AG08395 (cell line): ENCODE measurements around the gene DNAJC16.
A peak's percentile ranks its signal among the peaks of the same experiment; 100 is the strongest.

ENCODE experiments used
- DNase-seq: peaks from one replicate; pipeline ENCODE4 v3.0.0; 2012; ENCODE audit warnings: mixed read lengths, low spot score

Gene DNAJC16

DNA sequence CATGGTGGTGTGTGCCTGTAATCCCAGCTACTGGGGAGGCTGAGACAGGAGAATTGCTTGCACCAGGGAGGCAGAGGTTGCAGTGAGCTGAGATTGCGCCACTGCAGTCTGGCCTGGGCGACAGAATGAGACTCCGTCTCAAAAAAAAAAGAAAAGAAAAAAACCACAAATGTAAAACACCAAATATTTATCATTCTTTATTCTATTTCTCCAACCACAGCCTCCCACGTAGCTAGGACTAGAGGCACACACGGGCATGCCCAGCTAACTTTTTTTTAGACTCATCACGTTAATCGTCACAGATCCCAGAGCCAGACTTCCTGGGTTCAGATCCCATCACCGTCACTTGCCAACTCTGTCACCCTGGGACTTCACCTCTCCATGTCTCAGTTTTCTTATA lies 13.5 kb downstream of the DNAJC16 start:
- no peak for DNase-seq

DNA sequence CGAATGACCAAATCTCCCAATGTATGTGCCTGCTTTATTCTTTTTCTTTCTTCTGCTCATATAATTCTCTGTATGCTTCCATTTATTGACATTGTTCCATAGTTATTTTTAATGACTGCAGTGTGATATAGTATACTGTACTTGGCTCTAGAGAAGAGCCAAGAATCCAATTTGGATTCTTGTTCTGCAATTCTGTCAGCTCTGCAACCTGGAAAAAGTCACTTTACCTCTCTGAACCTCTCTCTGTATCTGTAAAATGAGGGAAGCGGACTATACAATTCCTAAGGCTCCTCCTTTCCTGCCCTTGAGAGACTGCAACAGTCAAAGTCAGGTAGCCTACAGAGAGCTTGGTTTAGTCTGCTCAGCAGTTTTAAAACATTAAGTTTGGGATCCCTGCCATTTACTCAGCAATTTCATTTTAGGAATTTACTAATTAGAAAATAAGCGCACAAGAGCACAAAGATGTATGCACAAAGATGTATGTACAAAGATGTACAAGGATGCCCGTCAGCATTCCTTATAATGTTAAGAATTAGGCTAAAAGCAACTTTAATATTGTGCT lies 14.7 kb downstream of the DNAJC16 start:
- no peak for DNase-seq

DNA sequence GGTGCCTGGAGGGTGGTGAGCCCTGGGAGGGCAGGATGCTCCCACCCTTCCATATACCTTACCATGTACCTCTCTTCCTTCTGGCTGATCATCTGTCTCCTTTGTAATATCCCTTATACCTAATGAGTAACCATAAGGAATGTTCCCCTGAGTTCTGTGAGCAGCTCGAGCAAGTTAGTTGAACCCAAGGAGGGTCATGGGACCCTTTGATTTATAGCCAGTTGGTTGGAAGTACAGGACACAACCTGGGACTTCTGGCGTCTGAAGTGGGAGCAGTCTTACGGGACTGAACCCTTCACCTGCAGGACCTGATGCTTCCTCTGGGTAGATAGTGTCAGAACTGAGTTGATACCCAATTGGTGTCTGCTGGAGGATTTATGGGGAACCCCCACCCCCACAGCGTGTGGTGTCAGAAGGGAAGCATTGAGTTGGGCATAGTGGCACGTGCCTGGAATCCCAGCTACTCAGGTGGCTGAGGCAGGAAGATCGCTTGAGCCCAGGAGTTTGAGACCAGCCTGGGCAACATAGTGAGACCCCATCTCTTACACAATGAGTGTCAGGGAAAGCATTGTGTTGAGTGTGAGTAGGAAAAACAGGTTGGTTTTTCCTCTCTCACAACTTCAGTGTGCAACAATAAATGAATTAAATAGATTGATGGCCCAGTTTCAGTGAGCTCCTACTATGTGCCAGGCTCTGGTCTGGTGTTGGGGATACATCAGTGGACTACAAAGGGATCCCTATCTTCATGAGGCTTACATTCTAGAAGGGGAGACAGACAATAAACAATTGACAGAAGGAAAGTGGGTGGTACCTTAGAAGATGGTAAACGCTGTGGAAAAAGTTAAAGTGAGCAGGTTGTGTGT lies 16.0 kb downstream of the DNAJC16 start:
- no peak for DNase-seq

DNA sequence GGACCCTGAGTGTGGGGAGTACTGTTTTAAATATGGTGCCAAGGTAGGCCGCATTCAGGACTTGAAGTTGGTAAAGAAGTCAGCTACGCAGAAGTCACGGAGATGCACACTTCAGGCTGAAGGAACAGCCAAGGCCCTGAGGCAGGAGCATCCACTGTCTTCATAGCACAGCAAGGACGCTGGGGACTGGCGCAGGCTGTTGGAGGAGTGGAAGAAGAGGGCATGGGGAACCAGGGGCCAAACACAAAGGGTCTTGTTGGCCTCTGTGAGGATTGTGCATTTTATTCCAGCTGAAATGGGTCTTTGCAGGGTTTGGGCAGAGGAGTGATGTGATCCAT lies 16.6 kb downstream of the DNAJC16 start:
- no peak for DNase-seq

DNA sequence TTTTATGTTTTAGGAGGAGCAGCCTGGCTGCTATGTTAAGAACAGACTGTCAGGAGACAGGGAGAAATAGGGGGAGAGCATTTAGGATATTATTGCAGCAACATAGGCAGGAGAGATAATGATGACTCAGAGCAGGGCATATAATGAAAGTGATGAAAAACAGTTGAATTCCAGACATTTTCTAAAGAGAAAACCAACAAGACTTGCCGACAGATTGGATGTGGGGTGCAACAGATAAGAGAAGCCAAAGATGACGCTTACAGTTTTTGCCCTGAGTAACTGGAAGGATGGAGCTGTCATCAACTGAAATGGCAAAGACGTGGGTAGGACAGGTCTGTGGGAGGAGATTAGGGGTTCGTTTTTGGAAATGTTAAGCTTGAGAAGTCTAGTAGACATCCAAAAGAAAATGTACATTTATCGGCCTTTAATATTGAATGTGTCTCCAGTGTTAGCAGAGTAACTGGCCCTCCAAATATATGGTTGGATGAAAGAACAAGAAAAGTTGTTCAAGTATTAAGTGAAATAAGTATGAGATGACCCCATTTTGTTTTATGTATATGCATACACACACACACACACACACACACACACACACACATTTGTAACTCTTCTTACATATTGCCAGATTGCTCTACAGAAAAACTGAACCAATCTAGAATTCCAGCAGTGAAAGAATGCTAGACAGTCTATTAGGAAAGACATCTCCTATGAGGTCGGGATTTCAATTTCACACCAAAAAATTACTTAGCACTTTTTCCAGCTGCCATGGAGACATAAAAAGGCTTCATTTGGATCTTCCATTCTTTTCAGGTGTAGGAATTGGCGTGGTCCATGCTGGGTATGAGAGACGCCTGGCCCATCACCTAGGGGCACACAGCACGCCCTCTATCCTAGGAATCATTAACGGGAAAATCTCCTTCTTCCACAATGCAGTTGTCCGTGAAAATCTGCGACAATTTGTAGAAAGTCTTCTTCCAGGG lies 17.2 kb downstream of the DNAJC16 start:
- DNase-seq, result peak; percentile 50

DNA sequence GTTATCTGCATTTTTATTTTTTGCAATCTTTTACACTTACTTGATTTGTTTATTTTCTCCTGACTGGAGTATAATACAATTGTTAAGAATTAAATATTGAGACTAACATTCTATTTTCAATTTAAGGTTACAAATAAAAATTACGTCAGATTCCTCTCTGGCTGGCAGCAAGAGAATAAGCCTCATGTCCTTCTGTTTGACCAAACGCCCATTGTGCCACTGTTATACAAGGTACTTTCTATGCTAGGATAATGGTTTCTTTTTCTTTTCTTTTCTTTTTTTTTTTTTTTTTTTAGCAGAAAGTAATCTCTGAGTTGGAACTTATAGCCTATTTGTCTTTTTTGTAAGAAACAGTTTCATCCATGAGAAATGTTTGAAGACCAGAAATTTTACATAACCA lies 20.0 kb downstream of the DNAJC16 start:
- no peak for DNase-seq

DNA sequence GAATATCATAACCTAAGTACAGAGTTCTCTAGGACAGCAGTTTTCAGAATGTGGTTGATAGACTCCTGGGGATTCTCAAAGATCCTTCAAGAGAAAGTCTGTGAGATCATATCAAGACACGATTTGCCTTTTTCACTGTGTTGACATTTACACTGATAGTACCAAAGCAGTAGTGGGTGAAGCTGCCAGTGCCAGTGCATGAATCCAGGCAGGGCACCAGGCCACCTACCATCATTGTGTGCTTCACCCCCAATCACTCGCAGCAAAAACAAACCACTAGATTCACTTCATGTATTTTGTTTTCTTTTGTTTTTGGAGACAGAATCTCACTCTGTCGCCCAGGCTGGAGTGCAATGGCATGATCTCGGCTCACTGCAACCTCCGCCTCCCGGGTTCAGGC lies 23.9 kb downstream of the DNAJC16 start:
- no peak for DNase-seq

DNA sequence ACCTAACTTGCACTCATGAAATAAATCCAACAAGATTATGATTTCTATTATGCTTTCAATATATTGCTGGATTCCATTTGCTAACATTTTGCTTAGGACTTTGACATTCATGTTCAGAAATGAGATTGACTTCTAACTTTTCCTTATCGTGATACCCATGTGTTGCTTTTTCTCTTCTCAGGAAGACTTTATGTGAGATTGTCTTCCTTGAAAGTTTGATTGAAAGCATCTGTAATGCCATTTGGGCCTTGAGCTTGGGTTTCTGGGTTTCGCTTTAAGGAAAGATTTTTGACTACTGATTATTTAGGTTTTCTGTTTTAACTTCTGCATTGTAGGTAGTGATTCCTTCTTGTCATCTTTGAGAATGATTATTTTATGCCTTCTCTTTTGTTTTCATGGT lies 30.4 kb downstream of the DNAJC16 start:
- DNase-seq, result no peak

DNA sequence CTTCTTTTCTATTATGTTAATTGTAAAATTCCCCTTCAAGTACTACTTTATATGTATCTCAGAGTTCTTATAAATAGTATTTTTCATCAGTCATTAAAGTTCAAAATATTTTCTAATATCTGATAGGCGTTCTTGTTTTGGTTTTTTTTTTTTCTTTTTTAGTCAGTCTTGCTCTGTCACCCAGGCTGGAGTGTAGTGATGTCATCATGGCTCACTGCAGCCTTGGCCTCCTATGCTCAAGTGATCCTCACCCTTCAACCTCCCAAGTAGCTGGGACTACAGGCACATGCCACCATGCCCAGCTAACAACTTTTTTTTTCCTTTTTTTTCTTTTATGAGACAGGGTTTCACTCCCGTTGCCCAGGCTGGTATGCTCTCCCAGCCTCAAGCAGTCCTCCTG lies 30.9 kb downstream of the DNAJC16 start:
- DNase-seq, result no peak

DNA sequence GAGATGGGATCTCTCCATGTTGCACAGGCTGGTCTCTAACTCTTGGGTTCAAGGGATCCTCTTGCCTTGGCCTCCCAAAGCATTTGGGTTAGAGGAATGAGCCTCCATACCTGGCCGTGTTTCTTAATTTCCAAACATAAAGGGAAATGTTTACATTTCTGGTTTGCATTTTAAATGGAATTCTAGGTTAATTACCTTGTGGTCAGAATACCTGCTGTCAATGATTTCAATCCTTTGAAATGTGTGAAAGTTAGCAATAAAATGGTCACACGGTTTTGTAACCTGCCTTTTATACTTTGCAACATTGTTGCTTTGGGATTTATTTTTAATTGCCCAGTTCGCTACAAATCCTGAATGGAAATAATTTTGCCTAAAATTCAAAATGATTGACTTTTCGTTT lies 31.9 kb downstream of the DNAJC16 start:
- no peak for DNase-seq

DNA sequence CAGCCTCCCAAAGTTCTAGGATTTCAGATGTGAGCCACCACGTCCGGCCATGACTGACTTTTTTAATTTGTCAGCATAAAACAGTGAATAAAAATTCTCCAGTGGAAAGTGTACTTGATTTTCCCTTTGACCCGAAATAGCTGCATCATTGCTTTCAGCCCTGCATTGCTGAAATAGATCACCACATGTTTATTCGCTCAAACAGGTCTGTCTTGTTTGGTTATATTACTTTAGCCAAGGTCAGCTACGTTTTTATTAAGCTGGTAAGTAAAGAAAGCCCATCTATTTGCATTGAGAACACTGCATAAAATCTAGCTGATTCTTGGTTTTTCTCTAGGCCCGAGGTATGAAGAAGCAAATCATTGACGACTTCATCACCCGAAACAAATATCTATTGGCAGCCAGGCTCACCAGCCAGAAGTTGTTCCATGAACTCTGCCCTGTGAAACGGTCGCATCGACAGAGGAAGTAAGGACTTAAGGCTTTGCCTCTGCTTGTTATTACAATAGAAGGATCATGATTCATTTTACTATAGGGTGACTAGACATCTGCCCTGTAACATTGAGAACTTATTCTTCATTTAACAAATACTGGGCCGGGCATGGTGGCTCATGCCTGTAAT lies 32.7 kb downstream of the DNAJC16 start:
- DNase-seq, result no peak

DNA sequence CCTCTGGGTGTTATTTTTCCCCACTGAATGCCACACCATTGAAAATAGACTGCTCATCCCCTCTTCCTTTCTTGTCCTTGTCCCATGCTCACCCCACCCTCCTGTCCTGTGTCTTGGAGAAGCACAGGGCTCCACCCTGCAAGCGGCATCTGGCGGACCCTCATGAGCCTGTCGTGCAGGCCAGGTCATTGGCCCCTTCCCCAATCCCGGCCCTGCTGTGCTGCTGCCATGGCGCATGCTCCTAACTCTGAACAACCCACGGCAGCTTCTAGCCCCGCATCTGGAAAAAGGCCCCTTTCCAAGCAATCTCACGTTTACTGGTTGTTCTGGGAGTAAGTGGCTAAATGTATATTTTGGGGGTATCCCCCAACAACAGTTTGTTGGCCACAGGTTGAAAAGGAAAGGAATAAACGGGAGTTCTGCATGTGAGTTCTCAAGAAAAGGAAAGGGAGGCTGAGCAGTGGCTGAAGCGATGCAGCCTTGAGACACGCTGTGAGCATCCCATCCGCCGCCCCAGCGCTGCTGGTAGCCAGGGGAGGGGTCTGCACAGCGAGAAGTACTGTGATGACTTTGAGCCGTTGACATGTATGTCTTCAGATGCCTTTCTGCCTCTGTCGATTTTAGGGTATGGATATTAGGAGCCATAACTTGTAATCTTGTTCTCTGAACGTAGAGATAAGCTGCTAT lies 41.9 kb downstream of the DNAJC16 start:
- no peak for DNase-seq

DNA sequence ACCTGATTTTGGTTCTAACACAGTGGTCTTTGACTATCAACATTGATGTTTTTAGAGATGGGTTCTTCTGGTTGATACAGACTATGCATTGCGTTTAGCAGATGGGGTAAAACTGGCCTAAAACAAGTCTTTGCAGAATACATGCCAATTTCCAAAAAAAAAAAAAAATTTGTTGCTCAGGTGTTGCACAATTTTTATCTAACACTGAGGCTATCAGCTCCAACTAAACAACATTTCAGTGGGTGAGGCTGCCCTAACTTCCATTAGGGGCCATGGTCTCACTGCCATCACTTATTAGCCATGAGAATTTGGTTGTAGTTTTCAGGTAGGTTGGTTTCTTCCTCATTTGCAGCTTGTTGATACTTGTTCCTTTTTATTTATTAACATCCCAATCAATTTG lies 44.2 kb downstream of the DNAJC16 start:
- DNase-seq, result no peak

DNA sequence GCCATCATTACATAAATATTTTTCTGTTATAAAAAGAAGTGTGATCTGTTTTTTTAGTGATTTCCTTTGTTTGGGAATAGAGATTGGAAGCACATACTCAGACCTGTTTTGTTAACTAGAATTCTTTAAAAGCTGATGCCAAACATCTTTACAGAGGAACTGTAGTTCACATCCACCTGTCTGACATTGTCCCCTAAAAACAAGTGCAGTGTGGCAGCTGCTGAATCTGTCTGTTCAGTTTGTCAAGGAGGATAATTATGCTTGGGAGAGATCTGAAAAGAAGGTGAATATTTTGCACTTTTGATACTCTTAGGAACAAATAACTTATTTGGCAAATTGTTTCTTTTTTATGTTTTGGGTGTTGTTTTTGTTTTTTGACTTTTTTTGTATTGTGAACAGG lies 44.6 kb downstream of the DNAJC16 start:
- no peak for DNase-seq

DNA sequence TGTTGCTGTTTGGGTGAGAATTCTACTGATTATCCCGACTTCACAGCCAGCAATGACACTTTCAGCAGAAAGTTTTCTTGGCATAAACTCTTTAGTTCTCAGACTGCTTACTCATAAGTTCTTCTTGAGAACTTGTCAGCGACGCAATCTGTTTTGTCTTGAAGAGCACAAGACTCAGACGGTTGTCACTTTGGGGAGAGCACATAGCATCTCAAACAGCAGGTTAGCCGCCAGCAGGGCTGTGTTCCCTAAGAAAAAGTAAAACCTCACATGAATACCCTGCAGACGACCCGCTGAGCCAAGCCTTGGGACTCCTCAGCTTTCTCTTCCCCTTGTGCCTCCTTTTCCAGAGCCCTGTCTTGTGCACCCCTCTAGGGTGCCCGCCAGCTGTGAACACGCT lies 46.8 kb downstream of the DNAJC16 start:
- no peak for DNase-seq

DNA sequence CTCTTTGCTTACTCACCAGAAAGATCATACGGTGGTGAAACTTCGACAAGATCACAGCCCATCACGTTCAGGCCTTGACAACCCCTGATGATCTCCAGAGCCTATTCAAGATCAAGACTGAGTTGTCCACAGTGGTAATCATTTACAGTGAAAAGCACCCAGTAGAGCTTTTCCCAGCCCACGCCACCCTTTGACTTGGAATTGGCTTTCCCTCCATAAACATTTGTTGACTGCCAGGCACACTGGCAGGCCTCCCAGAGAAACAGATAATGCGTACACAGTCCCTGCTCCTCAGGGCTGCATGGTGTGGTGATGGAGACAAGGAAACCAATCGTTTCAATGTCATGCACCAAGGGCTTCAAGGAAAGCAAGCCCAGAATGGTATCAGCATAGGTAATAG lies 48.1 kb downstream of the DNAJC16 start:
- no peak for DNase-seq

DNA sequence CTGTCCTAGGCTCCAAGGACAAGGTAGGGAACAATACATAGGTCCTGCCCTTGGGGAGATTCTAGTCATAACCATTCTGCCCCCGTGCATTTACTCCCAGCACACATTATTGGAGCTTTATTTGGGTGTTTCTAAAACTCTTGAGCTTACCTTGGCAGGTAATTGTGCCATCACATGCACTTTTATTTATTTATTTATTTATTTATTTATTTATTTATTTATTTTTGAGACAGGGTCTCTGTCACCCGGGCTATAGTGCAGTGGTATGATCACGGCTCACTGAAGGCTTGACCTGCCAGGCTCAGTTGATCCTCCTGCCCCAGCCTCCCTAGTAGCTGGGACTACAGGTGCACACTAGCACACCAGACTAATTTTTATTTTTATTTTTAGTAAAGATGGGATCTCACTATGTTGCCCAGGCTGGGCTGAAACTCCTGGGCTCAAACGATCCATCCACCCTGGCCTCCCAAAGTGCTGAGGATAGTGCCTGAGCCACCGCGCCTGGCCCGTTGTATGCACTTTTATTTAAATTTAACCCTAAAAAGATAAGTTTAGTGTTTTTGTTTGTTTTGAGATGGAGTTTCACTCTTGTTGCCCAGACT lies 49.0 kb downstream of the DNAJC16 start:
- no peak for DNase-seq

DNA sequence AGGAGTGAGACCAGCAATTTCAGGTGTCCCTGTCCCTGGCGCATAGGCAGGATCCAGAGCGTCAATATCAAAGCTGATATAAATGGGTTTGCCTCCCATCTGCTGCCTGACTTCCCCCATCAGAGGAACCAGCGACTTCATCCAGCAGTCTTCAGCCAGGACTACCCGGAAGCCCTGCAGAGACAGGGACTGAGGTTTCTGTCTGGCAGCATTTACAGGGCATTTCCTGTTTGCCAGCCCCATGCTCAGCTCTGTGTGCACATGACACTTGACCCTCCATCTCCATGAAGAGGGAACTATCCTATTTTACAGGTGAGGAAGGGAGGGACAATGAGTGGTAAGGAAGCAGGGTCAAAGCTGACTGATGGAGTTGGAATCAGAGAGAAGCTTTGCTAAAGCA lies 51.0 kb downstream of the DNAJC16 start:
- DNase-seq, result no peak

DNA sequence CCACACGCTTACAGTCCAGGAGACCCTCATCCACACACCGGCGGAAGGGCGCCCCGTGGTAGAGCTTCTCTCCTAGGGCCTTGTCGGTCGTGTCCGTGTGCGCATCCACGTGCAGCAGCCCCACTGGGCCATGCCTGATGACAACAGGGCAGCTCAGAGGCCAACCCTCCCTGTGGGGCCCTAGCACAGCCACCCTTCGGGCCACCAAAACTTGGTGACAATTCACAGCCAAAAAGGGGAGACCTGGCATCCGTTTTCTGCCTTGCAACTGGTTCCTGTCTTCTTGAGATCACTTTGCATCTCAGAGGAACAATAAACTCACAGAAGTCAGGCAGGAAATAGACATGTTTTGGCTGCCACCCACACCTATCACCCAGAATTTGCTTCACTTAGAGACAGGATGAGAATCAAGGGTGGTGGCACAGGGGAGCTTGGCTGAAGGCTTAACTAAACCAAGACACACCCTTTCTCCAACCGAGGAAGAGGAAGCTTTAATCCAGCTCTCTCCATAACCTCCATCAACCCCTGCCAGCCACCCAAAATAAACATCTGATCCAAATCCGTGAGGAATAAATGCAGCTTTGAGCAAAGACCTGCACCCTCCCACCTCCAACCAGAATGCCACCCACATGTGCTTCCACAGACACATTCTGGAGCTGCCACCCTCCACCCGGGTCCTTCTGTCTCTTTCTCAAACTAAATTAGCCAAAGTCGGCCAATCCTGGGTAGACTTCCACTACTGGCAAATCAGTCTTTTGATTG lies 52.5 kb downstream of the DNAJC16 start:
- no peak for DNase-seq

DNA sequence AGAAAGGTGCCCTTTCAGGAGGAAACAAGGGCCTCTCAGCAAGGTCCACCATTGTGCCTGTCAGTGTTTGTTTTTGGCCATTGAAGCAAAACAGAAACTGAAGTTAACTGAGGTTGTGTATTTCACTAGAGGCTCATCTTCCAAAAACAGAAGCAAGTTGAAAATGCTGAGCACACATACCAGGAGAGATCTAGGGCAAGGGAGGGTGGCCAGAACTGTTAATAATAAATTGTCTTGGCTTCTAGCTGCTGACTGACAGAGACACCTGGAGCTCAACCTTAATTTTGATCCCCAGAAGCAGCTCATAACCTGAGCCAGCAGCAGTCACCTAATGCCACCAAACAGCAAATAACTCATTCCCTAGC lies 53.0 kb downstream of the DNAJC16 start:
- DNase-seq, result no peak
